ENCODE data around the gene CTCFL. TPM values are rescaled to one million over a fixed set of nuclear protein-coding genes. Genes with fewer than 3 reads are reported as not detected.

Gene CTCFL
- total and polyA plus RNA-seq, 2 donors (not counting 3 experiments of a cell fraction or from before 2014, with no cell fraction given) = not detected

GRCh38 chr20:57471496-57472372 is 53.2 kb downstream of the CTCFL start:
- Histone ChIP-seq H3K27ac (ENCODE audit: insufficient read depth, low read depth, low read length) (no peak overlapping the region), H3K27me3 (ENCODE audit: control insufficient read depth in 2 of 2, insufficient read depth in 2 of 2, low read length in 2 of 2) (peaks cover 6 to 10% of the 10 kb centered on the region in 2 experiments), H3K79me2 (ENCODE audit: control insufficient read depth, insufficient read depth, low read length) (no peaks in the 10 kb centered on the region), H2AFZ (ENCODE audit: low read depth, low read length) (no peak overlapping the region), H3K9me3 (replicated peaks; ENCODE audit: control insufficient read depth, insufficient read depth, low read length) (no peaks in the 10 kb centered on the region), H3K36me3 (ENCODE audit: control insufficient read depth in 2 of 2, extremely low read depth in 1 of 2, insufficient read depth in 2 of 2, low read length in 2 of 2) (no peaks in the 10 kb centered on the region), H3K4me2 (ENCODE audit: insufficient read depth, low read length) (no peak overlapping the region), H3K4me3 (replicated peaks in 1 of 3; ENCODE audit: insufficient read depth in 1 of 3, low read depth in 1 of 3, low read length in 3 of 3) (no peak overlapping the region), H3K4me1 (ENCODE audit: control insufficient read depth, extremely low read depth, insufficient read depth, low read length) (peaks cover 12% of the 10 kb centered on the region), H3K9ac (replicated peaks; ENCODE audit: extremely low read depth, insufficient read depth, low read length) (no peak overlapping the region), H4K20me1 (replicated peaks; ENCODE audit: control insufficient read depth, extremely low read depth, insufficient read depth, low read length) (no peaks in the 10 kb centered on the region), H3K9me1 (replicated peaks; ENCODE audit: control insufficient read depth, extremely low read depth, insufficient read depth, low read length) (no peaks in the 10 kb centered on the region)
- FAIRE-seq = no peak
- no TSS peak for BruUV-seq (replicated peaks)
- intact Hi-C loops (cut with micrococcal nuclease) (no loop called here), dilution Hi-C loops (cut with MboI; ENCODE audit: extremely low pct_ligation_motif_present, low sequenced_read_pairs) (no loop called here)
- POLR2A ChIA-PET = no interaction called here
- no peak for TF ChIP-seq MYC (IDR thresholded peaks at IDR 0.05; ENCODE audit: low read depth, low read length)
- TF ChIP-seq EZH2 (IDR thresholded peaks at IDR 0.05; ENCODE audit: borderline replicate concordance, low read depth, low read length, severe bottlenecking) = no peak
- no peak for TF ChIP-seq POLR2AphosphoS5 (IDR thresholded peaks at IDR 0.05; ENCODE audit: insufficient read depth, low read depth, low read length)
- TF ChIP-seq CTCF (IDR thresholded peaks at IDR 0.05; ENCODE audit: extremely low read depth in 1 of 2, insufficient read depth in 1 of 2, low read depth in 1 of 2, low read length in 2 of 2) = no peak
- no peak for TF ChIP-seq MAX (IDR thresholded peaks at IDR 0.05; ENCODE audit: insufficient read depth, insufficient read length)
- no peak for TF ChIP-seq POLR2A (IDR thresholded peaks at IDR 0.05; ENCODE audit: low read depth, low read length)
- TF ChIP-seq JUN (IDR thresholded peaks at IDR 0.05; ENCODE audit: borderline replicate concordance, insufficient read depth, insufficient read length, low read depth) = no peak
- no peak for TF ChIP-seq FOS (IDR thresholded peaks at IDR 0.05; ENCODE audit: borderline replicate concordance, insufficient read depth, low read length)
- no peak for TF ChIP-seq GATA2 (IDR thresholded peaks at IDR 0.05; ENCODE audit: insufficient read depth, insufficient read length, low read depth, low read length)
- no peak for DNase-seq (ENCODE audit: low read depth, low spot score)
- CTCF ChIA-PET = interaction anchor here (2.2 kb wide), 1 partner anchor 83 kb away, joined by 5 read pairs; no protein-coding TSS in a partner anchor

Data from endothelial cell of umbilical vein (primary cell).